Psoas muscle (tissue), 8 donors: ENCODE data around the gene MGAT3. TPM values are rescaled to one million over a fixed set of nuclear protein-coding genes. Genes with fewer than 3 reads are reported as not detected.
A peak's percentile ranks its signal among the peaks of the same experiment; 100 is the strongest.

Experiments
- ATAC-seq, 4 donors: fragments of 200-7000 bp; cut with Tn5 transposase; one replicate each; pipeline ENCODE4 v1.9.1; 2020; ENCODE audit warnings: moderate library complexity in 3 of 4, mild to moderate bottlenecking in 2 of 4
- DNase-seq, 2 donors: peaks; one replicate each; pipeline ENCODE4 v3.0.0-alpha.2; 2020
- H3K27ac ChIP-seq: fragments of 200-600 bp; one replicate; pipeline ENCODE4 v1.8.0; 2022
- H3K27me3 ChIP-seq, 3 donors: fragments of 200-600 bp in 1 of 3; one replicate each; pipeline versions ENCODE4 v1.6.1 to v1.8.0; 2013 to 2022; ENCODE audit warnings: low read length in 2 of 3, mild to moderate bottlenecking in 2 of 3, moderate library complexity in 1 of 3; ENCODE audit not compliant: insufficient read depth in 3 of 3
- H3K36me3 ChIP-seq, 2 donors: fragments of 200-600 bp in 1 of 2; one replicate each; pipeline versions ENCODE4 v1.6.1 to v1.8.0; 2013 to 2022; ENCODE audit warnings: low read depth in 1 of 2, mild to moderate bottlenecking in 1 of 2, moderate library complexity in 1 of 2; ENCODE audit not compliant: insufficient read depth in 1 of 2
- H3K4me1 ChIP-seq: fragments of 200-600 bp; one replicate; pipeline ENCODE4 v1.8.0; 2022
- H3K4me3 ChIP-seq: fragments of 200-600 bp; one replicate; pipeline ENCODE4 v1.8.0; 2022; ENCODE audit warnings: mild to moderate bottlenecking
- H3K9me3 ChIP-seq: fragments of 200-600 bp; one replicate; pipeline ENCODE4 v1.8.0; 2022
- WGBS, 3 donors: extraction: QIAGEN DNeasy Blood & Tissue Kit; methylation state at CpG; one replicate each; pipeline versions ENCODE4 v1.1.6 to v1.1.7; 2013; 5-methylcytosine and 5-hydroxymethylcytosine counted together
- intact Hi-C, 2 donors: fragments of 100-400 bp; cut with DNase I; formaldehyde crosslinking; loops; one replicate each; pipeline versions ENCODE4 v1.11.0 to v1.14.2; 2022
- polyA plus RNA-seq, 3 donors: library from polyadenylated mRNA; stranded (reverse); fragments of 200-250 nt; gene quantifications; one replicate each; pipeline ENCODE4 v1.2.3, GENCODE V29; 2013
- total RNA-seq, 4 donors: library from RNA; stranded (reverse); fragmentation: NEBNext Ultra II Directional in 2 of 4; extraction: Animal tissue kit (Norgen Biotek cat#: 25700) in 2 of 4; gene quantifications; one replicate each; pipeline versions ENCODE4 v1.2.1 to v1.2.4, GENCODE V29; 2021 to 2023
- TF ChIP-seq, protein P1 (sequence below): fragments of 200-600 bp; IDR thresholded peaks from one replicate; pipeline ENCODE4 v1.8.0; 2022; ENCODE audit warnings: antibody characterized with exemption
- donor health status: healthy with polysubstance abuse.
- donor health status: DM: no; HTN: no; CAD: no; lungs with moderate emphysema.
- donor health status: Bipolar disorder and iron deficiency.
- donor health status: healthy.
- donor health status: DM: yes; HTN: yes; CAD: no.
- donor health status: DM: no; HTN: no; CAD: no.
- donor health status: DM: no; HTN: no; CAD: no.
- donor health status: DM: yes; HTN: yes; CAD: no.

The MGAT3 gene
- total and polyA plus RNA-seq, 7 donors = 0.53 to 2.2 (median 1.4) TPM

- DNase-seq (no peak), ATAC-seq (no peak)
- Histone ChIP-seq H3K27me3 (no peaks in the 10 kb centered on the region), H3K4me1 (peaks cover 44% of the 10 kb centered on the region), H3K27ac (peak overlapping the region; percentile 72), H3K4me3 (peak overlapping the region; percentile 54), H3K9me3 (no peaks in the 10 kb centered on the region), H3K36me3 (peaks cover 0 to 24% of the 10 kb centered on the region in 2 donors)
- TF ChIP-seq, protein P1, sequence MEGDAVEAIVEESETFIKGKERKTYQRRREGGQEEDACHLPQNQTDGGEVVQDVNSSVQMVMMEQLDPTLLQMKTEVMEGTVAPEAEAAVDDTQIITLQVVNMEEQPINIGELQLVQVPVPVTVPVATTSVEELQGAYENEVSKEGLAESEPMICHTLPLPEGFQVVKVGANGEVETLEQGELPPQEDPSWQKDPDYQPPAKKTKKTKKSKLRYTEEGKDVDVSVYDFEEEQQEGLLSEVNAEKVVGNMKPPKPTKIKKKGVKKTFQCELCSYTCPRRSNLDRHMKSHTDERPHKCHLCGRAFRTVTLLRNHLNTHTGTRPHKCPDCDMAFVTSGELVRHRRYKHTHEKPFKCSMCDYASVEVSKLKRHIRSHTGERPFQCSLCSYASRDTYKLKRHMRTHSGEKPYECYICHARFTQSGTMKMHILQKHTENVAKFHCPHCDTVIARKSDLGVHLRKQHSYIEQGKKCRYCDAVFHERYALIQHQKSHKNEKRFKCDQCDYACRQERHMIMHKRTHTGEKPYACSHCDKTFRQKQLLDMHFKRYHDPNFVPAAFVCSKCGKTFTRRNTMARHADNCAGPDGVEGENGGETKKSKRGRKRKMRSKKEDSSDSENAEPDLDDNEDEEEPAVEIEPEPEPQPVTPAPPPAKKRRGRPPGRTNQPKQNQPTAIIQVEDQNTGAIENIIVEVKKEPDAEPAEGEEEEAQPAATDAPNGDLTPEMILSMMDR = no peak
- intact Hi-C loops = loop anchor here (5.0 to 10.0 kb wide), 2 partner anchors 815 to 817 kb away; partner anchors contain the start of gene ADSL (in 2 of the 2)
- 76 to 78% (median 78%) methylated on average over 6 of the region's 6 CpGs for WGBS, 3 donors
Observed at GRCh38 chr22:39530116-39530515, 73.3 kb downstream of the MGAT3 start.

DNA sequence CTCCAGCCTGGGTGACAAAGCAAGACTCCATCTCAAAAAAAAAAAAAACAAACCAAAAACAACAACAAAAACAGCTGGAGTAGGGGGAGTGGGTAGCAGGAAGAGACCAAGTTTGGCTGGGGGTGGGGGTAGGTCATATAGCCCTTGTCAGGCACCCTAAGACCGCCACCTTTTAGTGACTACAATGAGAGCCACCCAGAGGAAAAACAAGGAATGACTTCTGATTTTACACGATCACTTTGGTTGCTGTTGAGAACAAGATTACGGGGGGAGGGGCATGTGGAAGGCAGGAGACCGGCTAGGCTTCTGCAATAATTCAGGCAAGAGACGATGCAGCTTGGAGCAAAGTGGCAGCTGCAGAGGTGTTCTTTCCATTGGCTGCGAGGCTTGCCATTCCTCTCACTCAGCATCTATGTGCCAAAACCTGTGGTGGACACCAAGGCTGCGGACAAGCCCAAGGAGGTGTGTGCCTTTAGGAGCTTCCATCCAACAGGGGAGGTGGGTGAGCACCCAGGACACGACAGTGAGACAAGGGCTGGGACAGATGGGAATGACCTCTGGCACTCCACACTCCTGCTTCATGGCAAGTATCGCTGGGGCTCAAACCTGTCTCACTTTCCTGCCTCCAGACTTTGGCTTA is 74.0 kb downstream of the MGAT3 start:
- no peaks in the 10 kb centered on the region for H3K27me3 ChIP-seq
- H3K36me3 ChIP-seq = peaks cover 0 to 18% of the 10 kb centered on the region in 2 donors
- DNase-seq (no peak), ATAC-seq (no peak)
- peaks cover 42% of the 10 kb centered on the region for H3K4me1 ChIP-seq
- TF ChIP-seq, protein P1 = no peak
- peak overlapping the region; percentile 99 for H3K4me3 ChIP-seq
- 28 to 34% (median 32%) methylated on average over 9 of the region's 9 CpGs for WGBS, 3 donors
- intact Hi-C loops = loop anchor here (5.0 to 10.0 kb wide), 2 partner anchors 814 to 816 kb away; partner anchors contain the start of gene ADSL (in 2 of the 2)
- H3K27ac ChIP-seq = peak overlapping the region; percentile 5
- H3K9me3 ChIP-seq = no peaks in the 10 kb centered on the region

DNA sequence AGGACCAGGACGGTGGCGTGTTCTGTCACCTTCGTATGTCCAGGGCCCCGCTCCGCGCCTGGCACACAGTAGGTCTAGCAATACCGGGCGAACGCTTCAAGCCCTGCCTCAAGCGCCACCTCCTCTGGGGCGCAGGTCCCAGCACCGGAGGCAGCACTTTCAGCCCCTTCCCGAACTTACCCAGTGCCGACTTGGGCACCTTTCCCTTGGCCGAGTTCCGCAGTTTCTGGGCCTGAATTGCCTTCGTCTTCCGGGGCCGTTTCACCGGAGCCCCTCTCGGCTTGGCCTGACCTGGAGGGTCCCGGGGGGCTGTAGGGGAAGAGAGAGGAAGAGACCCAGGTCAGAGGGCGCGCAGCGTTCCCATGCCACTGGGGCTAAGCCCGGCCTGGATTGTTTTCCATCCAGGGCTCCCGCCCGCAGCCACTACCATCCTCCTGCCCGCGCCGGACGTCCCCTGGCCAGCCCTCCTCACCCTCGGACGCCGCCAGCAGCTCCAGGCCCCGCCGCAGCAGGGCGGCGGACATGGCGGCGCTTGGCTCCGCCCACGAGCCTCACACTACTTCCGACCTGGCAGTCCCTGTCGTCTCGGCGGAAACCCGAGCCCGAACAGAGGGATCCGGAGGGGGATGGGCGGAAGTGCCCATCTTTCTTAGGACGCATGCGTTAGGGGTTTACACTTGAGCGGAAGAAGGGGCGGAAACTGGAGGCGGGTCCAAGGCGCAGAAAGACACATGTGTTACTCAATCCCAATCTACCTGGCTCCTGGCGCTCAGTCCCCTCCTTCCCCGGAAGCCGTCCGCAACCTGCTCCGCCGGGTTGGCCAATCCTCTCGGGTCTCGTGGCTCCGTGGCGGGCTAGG is 75.6 kb downstream of the MGAT3 start, which contains the start of gene RPS19BP1:
Gene RPS19BP1 (minus strand): TSS at position 534 of the 859 bp plus-strand sequence. CDS start 10 bp downstream, at position 524.
- peaks cover 0 to 18% of the 10 kb centered on the region in 2 donors for H3K36me3 ChIP-seq
- peak within 1 kb of the TSS; percentile 97 for H3K27ac ChIP-seq
- H3K4me1 ChIP-seq = peaks cover 42% of the 10 kb centered on the region
- peak; percentile 90 to 91 (median 90) for ATAC-seq
- WGBS, 3 donors = 0 to 1% (median 0%) methylated on average over 66 to 67 of the region's 67 CpGs
- intact Hi-C loops = loop anchor here (5.0 to 10.0 kb wide), 2 partner anchors 812 to 815 kb away; partner anchors contain the start of gene ADSL (in 2 of the 2)
- TF ChIP-seq, protein P1 = no peak
- no peaks in the 10 kb centered on the region for H3K9me3 ChIP-seq
- DNase-seq = peak; percentile 99 to 100
- H3K4me3 ChIP-seq = peak within 1 kb of the TSS; percentile 99
- no peaks in the 10 kb centered on the region for H3K27me3 ChIP-seq

DNA sequence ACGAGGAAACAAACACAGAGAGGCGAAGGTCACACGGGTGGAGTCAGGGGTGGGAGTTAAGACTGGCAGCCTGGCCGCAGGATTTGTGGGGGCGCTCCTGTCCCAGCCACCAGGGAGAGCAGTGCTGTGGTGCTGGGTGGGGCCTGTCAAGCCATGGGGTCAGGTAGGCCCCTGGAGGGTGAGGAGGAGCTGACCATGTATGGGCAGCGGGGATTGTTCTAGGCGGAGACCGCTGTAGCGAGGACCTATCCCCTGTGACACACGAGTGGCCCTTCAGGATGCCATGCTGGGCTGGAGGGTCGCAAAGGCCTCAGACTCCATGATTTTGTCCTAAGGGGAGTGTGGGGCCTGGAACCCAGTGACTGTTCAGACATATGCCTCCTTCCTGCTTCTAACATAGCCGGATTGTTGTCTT is 77.3 kb downstream of the MGAT3 start:
- no peaks in the 10 kb centered on the region for H3K9me3 ChIP-seq
- intact Hi-C loops = loop anchor here (1.0 to 10.0 kb wide), 4 partner anchors 490 to 813 kb away; partner anchors contain the start of gene ADSL (in 2 of the 2)
- WGBS, 3 donors = 81 to 88% (median 82%) methylated on average over 12 of the region's 12 CpGs
- H3K36me3 ChIP-seq = peaks cover 0 to 18% of the 10 kb centered on the region in 2 donors
- no peak for ATAC-seq
- no peak overlapping the region for H3K27ac ChIP-seq
- peak in 1 of 2 donors; percentile 51 for DNase-seq
- no peak overlapping the region for H3K4me3 ChIP-seq
- no peaks in the 10 kb centered on the region for H3K27me3 ChIP-seq
- TF ChIP-seq, protein P1 = no peak
- H3K4me1 ChIP-seq = peaks cover 32% of the 10 kb centered on the region
